ENCODE results near the gene GDA.

The GDA gene

GRCh38 chr9:72228282-72228681, 79.0 kb downstream of the GDA start:
- TF ChIP-seq, protein P1, sequence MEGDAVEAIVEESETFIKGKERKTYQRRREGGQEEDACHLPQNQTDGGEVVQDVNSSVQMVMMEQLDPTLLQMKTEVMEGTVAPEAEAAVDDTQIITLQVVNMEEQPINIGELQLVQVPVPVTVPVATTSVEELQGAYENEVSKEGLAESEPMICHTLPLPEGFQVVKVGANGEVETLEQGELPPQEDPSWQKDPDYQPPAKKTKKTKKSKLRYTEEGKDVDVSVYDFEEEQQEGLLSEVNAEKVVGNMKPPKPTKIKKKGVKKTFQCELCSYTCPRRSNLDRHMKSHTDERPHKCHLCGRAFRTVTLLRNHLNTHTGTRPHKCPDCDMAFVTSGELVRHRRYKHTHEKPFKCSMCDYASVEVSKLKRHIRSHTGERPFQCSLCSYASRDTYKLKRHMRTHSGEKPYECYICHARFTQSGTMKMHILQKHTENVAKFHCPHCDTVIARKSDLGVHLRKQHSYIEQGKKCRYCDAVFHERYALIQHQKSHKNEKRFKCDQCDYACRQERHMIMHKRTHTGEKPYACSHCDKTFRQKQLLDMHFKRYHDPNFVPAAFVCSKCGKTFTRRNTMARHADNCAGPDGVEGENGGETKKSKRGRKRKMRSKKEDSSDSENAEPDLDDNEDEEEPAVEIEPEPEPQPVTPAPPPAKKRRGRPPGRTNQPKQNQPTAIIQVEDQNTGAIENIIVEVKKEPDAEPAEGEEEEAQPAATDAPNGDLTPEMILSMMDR (conservative IDR thresholded peaks at IDR 0.05; ENCODE audit: control insufficient read depth, insufficient read depth, low read depth, low read length), result no peak
- H3K4me3 ChIP-seq (ENCODE audit: control insufficient read depth, low read depth, low read length), result no peak overlapping the region
- no peak for DNase-seq (ENCODE audit: low read depth)

DNA sequence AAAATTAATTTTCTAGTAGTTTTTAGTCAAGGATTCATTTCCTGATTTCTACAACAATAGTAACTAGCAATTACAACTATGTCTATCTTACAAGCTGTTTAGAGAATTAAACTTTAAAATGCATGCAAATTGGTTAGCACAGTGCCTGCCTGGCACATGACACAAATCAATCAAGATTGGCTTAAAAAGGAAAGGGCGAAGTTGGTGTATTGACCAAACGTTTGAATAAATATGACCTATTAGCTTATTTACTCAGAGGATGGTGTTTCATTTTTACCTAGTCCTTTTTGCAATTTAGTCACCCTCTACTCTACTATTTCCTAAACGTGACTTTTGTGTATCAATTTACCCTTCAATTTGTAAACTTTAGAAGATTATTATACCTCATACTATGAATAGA, 83.5 kb downstream of the GDA start:
- no peak overlapping the region for H3K4me3 ChIP-seq (ENCODE audit: control insufficient read depth, low read depth, low read length)
- no peak for DNase-seq (ENCODE audit: low read depth)
- TF ChIP-seq, protein P1 (conservative IDR thresholded peaks at IDR 0.05; ENCODE audit: control insufficient read depth, insufficient read depth, low read depth, low read length), result no peak

GRCh38 chr9:72247549-72247948, 98.3 kb downstream of the GDA start:
- no peak overlapping the region for H3K4me3 ChIP-seq (ENCODE audit: control insufficient read depth, low read depth, low read length)
- TF ChIP-seq, protein P1 (conservative IDR thresholded peaks at IDR 0.05; ENCODE audit: control insufficient read depth, insufficient read depth, low read depth, low read length), result no peak
- no peak for DNase-seq (ENCODE audit: low read depth)

- no peak overlapping the region for H3K4me3 ChIP-seq (ENCODE audit: control insufficient read depth, low read depth, low read length)
- DNase-seq (ENCODE audit: low read depth), result no peak
- TF ChIP-seq, protein P1 (conservative IDR thresholded peaks at IDR 0.05; ENCODE audit: control insufficient read depth, insufficient read depth, low read depth, low read length), result no peak
Measured at GRCh38 chr9:72251589-72251988, 102.3 kb downstream of the GDA start.

GRCh38 chr9:72254901-72255545, 105.8 kb downstream of the GDA start:
- H3K4me3 ChIP-seq (ENCODE audit: control insufficient read depth, low read depth, low read length), result no peak overlapping the region
- TF ChIP-seq, protein P1 (conservative IDR thresholded peaks at IDR 0.05; ENCODE audit: control insufficient read depth, insufficient read depth, low read depth, low read length), result no peak
- peak; percentile 20 for DNase-seq (ENCODE audit: low read depth)

DNA sequence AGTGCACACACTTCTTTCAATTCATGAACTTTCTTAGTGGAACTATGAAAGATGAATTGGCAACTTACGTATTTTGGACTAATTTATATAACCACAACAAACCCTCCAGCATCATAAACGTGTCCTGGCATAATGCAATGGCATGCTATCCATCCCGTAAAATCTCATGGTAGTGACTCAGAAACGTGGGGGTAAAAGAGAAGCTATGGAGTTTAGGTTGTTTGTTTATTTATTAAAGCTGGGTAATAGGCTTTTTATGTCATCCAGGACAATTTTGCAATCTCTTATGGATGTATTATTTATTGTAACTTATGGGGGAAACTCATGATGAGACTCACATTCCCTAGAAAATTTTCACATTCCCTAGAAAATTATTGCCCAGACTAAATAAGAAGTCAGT, 106.3 kb downstream of the GDA start:
- TF ChIP-seq, protein P1 (conservative IDR thresholded peaks at IDR 0.05; ENCODE audit: control insufficient read depth, insufficient read depth, low read depth, low read length), result no peak
- no peak overlapping the region for H3K4me3 ChIP-seq (ENCODE audit: control insufficient read depth, low read depth, low read length)
- no peak for DNase-seq (ENCODE audit: low read depth)

DNA sequence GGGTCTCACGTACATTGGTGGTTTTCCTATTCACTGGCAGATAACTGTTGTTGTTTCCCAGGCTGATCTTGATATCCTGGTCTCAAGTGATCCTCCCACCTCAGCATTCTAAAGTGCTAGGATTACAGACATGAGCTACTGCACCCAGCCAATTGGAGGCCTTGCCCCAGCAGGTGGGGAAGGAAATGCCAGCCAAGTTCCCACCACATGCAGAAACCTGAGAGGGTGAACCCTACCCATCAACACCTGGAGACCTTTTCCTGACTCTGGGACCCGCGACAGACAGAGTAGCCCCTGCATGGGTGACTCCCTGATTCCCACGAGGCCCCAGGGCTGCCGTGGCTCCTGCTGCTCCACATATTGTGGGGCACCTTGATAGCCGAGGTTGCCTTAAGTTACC, 107.7 kb downstream of the GDA start:
- H3K4me3 ChIP-seq (ENCODE audit: control insufficient read depth, low read depth, low read length), result no peak overlapping the region
- no peak for DNase-seq (ENCODE audit: low read depth)
- TF ChIP-seq, protein P1 (conservative IDR thresholded peaks at IDR 0.05; ENCODE audit: control insufficient read depth, insufficient read depth, low read depth, low read length), result no peak

Data from fibroblast of mammary gland (primary cell).